GM18873 (cell line): ENCODE data around the gene ITPRIP.

Source experiments
- ATAC-seq: cut with Tn5 transposase; IDR thresholded peaks from one replicate; pipeline ENCODE4 v1.9.1; 2021; ENCODE audit warnings: mild to moderate bottlenecking, moderate library complexity, moderate number of reproducible peaks; ENCODE audit not compliant: unreplicated experiment, low FRiP score

ITPRIP gene, protein sequence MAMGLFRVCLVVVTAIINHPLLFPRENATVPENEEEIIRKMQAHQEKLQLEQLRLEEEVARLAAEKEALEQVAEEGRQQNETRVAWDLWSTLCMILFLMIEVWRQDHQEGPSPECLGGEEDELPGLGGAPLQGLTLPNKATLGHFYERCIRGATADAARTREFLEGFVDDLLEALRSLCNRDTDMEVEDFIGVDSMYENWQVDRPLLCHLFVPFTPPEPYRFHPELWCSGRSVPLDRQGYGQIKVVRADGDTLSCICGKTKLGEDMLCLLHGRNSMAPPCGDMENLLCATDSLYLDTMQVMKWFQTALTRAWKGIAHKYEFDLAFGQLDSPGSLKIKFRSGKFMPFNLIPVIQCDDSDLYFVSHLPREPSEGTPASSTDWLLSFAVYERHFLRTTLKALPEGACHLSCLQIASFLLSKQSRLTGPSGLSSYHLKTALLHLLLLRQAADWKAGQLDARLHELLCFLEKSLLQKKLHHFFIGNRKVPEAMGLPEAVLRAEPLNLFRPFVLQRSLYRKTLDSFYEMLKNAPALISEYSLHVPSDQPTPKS

DNA sequence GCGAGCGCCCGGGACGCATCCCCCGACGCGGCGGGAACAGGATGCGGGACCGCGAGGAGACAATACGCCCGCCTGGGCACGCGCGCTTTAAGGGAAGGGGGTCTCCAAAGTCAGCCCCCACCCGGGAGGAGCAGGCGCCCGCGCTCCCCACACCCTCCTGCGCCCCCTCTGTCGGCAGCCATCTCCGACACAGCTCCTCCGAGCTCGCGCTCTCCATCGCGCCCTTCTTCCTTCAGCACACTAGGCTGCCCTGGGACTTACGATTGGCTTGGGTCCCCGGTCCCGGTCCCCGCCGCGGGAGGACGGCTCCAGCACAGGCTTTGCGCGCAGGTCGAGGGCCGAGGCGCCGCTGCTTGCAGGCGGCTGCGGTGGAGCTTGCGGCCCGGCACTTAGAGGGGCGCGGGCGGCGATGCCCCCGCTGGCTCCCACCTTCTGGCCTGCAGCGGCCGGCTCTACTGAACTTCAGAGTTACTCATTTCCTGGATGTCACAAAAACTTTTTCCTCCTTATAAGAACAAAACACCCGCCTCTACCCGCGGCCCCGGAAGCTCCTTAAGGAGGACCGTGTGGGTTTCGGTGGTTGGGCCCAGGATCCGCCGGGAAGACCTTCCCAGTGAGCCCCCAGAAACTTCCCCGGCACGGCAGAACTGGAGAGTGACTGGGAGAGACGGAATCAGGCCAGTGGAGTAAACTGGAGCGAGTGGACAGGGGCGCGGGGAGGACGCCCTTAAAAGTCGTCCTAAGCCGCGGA, at the start of gene ITPRIP:
ITPRIP (minus strand) TSS at position 481 of the 751 bp plus-strand sequence. CDS start 22,414 bp downstream, outside the sequence.
- ATAC-seq, result peak; percentile 69

DNA sequence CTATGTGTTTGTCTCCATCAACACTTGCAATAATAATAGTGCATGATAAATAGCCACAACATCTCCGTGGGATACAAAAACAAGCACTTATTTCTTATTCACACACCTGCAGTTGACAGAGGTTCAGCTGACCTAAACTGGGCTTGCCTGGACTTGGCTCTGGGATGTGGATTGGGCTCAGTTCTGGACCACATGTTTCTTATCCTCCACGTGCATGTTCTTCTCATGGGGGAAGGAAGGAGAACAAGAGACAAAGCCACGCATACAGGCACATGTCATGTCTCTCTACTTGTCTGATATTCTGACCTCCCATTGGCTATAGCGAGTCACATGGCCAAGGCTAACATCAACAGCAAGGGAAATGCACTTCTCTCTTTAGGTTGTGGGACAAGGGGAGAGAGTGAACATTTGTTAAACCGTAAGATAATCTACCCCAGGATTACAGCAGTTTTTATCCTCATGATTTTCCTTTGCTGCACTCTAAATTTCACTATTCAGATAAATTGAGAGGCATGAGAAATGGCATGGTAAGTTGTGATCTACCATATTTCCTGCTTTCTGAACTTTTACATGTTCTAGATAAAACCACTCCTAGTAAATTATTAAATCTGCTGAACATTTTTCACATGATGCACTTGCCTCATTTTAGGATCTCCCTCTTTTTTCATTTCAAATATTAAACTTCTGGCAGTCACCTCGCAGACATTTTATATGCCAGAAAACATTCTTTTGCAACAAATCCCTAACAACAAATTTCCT, 49.0 kb upstream of the ITPRIP start:
- ATAC-seq, result no peak

DNA sequence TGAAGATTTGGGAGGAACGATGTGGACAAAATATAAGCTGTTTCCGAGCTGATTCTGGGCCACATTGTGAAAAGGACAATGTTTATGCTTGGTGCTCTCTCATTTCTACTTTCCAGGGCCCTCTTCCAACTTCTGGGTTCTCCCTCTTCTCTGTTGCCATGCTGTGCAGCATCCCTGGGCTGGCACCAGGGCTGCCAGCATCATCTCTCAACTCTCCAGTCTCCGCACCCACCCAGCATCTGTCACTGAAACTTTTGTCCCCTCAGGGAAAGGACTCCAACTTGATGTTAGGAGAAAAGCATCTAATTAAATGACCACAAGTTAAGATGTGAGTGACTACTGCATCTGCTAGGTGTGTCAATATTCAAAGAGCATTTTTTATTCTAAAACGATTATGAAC, 42.1 kb upstream of the ITPRIP start:
- no peak for ATAC-seq

DNA sequence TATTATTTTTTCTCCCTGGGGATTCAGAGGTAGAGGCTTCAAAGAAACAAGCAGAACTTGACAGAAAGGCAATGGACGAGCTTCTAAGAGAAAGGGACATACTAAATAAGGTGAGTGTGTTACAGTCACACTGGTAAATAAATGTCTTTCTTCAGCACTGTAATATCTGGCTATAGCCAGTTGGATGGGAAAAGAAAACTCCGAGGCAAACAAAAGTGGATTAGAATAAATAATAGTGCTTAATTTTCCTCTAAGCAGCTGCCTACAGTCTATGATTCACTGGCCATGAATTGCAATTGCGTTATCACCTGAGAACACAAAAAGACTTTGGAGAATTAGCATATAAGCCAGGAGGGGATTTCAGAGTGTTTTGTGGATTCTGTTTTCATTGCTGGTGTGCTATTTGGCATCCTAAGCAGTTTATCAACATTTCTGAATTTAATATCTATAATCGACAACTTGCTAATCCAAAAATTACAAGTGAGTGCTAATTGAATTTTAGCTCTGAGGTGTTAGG, 38.6 kb upstream of the ITPRIP start:
- no peak for ATAC-seq

DNA sequence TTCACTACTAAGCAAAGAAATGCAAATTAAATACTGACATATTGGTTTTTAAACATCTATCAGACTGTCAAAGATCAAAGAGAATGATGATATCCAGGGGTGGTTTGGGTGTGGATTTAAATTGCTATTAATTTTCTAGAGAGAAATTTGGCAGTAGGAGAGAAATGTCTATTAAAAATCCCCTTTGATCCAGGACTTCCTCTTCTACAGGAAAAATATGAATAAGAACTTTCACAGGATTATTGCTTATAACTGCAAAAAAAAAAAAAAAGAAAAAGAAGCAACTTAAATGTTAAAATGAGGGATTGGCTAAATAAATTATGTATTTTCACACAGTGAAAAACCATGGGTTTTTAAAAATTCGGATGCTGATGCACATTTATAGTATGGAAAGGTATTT, 36.3 kb upstream of the ITPRIP start:
- no peak for ATAC-seq

DNA sequence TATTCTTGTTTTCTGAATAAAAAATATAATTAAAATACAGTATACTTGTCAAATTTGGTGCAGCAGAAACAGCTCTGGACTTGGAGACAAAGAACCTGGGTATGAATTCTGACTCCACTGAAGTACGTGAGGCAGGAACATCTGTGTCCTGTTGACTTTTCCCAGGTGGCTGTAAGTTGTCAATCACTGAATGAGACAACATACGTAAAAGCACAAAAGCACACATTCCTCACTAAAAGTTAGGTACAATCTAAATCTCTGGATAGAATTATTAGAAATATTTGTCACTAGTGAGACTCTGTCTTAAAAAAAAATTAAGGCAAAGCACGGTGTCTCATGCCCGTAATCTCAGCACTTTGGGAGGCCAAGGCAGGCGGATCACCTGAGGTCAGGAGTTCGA, 33.5 kb upstream of the ITPRIP start:
- ATAC-seq, result no peak

DNA sequence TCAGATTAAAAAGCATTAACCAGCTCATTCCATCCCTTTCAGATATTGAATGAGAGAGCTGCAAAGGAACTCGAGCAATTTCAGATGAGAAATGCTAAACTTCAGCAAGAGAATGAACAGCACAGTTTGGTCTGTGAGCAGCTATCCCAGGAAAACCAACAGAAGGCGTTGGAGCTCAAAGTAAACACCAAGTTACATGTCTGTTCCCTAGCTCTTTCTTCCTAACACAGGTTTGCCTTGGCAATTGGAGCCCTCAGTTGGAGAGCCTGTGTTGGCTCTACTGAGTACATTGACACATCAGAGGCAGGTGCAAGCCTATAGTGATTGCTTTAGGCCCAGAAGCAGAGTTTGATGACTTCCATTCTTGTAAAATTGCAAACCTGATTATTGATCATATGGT, 30.1 kb upstream of the ITPRIP start:
- ATAC-seq, result no peak

DNA sequence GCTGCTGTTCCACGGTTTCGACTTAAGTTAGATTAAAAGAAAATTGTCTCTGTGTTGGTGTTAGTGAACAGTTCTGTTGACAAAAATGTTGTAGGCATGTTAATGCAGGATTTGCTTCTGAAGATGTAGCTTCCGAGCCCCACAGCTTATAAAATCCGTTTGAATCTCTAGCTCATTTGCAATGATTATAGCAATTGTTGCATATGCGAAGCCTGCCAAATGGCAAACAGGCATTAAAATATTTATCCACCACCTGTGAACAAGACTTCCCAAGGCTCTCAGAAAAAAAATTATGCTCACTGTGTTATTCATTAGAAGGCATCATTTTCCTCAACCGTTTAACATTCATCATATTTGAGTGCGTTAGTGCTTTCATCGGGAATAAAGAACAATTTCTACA, 29.6 kb upstream of the ITPRIP start:
- no peak for ATAC-seq

DNA sequence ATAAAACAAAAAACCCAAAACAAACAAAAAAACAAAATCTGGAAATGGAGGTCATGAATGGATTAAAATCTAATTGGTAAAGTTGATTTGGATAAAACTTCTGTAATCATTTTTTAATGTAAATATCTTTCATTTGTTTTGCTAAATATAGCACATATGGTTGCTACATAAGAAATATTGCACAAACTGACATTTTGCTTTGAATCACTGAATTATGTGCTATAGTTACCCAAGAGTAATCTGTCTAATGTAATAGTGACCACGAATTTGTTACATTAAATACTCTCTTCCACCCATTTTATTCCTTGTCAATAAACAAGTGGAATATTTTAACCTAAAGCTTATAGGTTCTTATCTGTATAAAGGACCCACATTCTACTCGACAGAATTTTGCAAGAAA, 21.5 kb upstream of the ITPRIP start:
- ATAC-seq, result no peak

DNA sequence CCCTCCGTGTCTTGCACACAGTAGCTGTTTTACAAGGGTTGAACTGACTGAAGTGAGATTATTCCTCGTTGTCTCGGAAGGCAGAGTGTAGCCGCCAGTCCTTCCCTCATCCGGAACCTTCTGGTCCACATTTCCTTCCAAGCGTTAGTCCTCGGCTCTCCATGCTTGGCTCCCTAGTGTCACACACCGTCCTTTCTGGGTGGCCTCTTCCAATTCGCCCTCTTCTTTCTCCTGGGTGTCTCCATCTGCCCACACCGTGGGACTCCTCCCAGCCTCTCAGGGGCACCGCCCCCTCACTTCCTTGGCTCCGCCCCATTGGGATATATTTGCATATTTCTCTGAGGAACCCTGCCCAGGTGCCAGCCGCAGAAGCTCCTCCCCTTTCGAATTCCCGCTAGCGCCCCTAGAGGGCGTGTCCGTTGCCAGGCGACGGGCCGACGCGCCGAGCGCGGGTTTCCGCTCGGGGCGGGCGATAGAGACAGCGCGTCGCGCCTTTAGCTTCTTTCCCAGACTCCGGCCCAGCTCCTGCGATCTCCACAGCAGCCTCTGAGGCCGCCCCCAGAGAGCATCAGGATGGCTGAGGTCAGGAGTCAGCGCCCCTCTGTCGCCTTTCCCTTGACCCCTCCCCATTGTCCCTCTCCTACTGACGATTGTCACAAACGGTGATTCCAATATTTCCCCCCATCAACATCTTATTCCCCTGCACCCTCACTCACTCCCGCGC, 15.2 kb upstream of the ITPRIP start, which contains the start of gene CFAP58:
CFAP58 (plus strand) TSS at position 509 of the 724 bp plus-strand sequence; CDS start at position 574, 65 bp downstream.
- ATAC-seq, result peak; percentile 69

DNA sequence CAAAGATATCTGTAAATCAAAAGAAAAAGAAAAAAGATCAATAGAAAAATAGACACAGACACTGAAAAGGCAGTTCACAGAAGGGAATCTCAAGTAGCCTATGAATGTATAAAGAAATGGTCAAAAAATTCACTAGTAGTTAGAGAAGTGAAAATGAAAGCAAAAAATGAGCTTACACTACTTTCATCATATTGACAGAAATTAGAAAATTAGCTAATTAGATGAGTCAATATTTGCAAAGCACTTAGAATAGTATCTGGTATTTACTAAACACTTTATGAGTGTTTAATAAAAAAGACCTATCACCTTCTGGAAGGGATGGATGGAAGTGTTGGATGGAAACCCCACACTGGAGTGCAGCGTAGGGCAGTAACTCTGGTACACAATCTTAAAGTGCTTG, 13.7 kb upstream of the ITPRIP start:
- no peak for ATAC-seq

DNA sequence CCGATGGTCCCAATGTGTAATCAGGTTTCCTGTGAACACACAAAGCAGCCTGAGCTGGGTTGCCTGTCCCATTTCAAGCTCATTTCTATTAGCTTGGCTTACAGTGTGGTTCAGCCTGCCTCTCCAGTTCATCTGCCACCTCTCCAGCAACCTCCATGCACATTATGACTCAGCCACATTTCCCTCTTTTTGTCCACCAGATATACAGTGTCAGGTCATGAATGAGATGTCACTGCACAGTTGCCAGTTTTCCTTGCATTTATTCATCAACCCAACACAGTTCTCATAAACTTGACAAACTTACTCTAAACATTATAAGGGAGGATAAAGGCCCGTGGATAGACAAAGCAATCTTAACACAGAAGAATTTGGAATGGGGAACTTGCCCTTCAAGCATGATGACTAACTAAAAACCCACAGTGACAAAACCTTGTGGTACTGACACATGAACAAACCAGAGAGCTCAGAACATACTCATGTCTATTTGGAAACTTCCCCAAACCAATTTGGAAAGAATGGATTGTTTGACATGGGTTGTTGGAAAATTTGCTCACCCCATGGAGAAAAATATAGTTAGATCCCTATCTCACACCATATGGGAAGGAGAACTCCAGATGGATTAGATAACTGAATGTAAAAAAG, 12.9 kb upstream of the ITPRIP start:
- ATAC-seq, result no peak

DNA sequence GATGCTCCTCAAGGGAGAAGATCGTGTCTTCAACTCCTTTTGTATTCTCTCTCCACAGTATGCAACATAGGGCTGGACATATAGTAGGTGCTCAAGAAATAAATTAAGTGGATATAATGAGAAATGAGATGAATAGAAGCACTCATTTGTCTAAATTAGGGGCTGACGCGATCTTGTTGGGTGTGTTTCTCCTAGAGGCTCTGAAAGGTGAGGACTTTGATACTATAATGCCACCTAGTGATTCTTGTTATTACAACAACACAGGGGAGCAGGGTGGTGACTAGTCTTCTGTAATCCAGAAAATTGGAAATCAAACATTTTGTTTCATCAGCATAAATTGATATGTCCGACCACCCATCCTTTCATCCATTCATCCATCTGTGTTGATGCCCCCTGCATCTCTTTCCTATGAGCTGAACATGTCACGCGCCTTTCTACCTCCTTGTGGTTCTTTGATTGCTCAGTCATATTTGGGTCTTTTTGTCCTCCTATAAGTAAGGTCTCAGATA, 11.9 kb upstream of the ITPRIP start:
- ATAC-seq, result peak; percentile 37

DNA sequence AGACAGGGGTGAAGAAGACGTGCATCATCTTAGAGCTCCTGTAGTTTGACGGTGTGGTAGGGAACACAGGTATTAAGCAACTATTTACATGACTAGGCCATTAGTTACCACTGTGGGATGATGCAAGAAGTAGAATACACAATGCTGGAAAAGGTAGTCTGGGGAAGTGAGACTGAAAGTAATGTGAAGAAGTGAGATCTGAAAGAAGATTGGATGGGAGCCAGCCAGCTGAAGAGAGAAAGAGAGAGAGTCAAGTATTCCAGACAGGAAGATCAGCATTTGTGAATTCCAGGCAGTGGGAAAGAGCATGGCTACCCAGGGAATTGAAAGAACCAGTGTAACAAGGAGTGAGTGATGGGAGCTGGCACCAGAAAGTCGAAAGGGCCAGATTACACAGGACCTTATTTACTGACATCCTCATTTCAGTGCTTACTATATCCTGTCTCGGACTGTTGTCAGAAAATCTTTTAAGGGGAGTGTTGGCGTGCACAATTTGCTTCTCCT, 11.4 kb upstream of the ITPRIP start:
- no peak for ATAC-seq

DNA sequence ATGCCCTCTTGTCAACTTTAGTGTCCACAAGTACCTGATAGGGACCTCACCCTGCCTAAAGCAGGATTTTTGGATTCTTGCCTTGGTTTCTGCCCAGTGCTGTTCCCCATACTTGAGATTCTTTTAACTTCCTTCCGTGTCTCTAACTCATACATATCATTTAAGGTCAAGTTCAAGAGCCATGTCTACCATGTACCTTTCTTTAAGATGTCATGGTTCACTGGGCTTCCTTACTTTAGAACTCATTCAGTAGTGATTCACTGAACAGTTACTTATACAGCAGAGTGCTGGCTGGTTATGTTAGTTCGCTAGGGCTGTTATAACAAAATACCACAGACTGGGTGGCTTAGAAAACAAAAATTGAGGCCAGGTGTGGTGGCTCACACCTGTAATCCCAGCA, 10.3 kb upstream of the ITPRIP start:
- no peak for ATAC-seq

DNA sequence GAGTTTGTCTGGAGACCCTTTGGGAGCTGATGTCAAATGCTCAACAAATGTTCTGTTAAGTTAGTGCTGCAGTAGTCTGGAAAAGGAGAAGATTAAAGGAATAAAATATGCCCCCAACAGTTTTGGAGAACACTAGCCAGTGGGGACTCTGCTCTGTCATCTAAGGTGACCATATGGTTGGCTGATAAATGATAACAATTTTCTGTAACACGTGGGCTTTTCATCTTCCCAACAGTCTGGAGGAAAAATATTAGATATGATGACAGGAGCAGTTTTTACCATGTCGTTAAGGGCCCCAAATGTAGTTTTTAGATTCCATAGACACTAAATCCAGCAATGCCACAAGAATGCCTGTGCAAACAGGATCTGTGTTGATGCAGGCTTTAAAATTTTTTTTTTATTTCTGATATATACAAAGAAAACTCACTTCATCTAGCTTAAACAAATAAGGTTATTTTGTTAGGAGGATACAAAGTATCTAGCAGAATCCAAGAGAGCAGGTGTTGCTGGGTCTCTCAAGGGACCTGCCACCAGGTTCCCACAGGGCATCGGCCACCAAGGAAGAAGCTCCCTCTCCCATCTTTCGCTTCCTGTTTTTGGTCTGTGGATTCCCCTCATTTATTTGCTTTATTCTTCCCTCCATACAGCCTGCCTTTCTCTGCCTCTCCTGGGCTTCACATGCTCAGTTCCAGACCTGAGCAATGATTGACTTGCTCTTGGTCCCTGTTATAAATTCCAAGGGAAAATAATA, 9.2 kb upstream of the ITPRIP start:
- no peak for ATAC-seq

DNA sequence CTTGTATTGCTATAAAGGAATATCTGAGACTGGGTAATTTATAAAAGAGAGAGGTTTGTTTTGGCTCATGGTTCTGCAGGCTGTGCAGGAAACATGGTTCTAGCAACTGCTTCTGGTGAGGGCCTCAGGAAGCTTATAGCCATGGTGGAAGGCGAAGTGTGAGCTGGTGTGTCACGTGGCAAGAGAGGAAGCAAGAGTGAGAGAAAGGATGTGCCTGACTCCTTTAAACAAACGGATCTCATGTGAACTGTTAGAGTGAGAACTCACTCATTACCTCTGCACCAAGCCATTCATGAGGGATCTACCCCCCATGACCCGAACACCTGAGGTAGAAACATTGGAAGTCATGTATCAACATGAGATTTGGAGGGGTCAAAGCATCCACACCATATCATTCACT, 7.7 kb upstream of the ITPRIP start:
- no peak for ATAC-seq

DNA sequence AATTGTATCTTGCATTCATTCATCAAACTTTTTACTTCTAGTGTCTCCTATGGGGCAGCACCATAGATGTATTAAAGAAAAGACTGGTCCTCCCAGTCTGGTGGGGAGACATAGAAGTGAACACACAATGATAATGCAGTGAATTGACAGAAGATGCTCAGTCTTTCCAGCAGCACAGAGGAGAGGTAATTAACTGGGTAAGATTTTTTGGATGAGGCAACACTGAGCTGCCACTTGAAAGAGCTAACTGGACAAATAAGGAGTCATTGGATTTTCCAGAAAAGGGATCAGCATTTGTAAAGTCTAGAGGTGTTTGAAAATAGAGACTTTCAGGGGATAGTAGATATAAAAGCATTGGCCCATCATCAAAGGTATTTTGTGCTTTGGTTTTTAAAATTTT, 7.2 kb upstream of the ITPRIP start:
- ATAC-seq, result no peak
